Heart left ventricle (tissue), 16 donors: ENCODE measurements around the gene TBC1D4. TPM values are rescaled to one million over a fixed set of nuclear protein-coding genes. Genes with fewer than 3 reads are reported as not detected.

Experiments
- ATAC-seq, 4 donors: fragments of 200-7000 bp; cut with Tn5 transposase; one replicate each; pipeline ENCODE4 v1.9.1; 2020 to 2022; ENCODE audit warnings: moderate library complexity in 4 of 4, mild to moderate bottlenecking in 3 of 4, moderate number of reproducible peaks in 1 of 4
- DNase-seq, 5 donors: peaks; one replicate each; pipeline ENCODE4 v3.0.0-alpha.2; 2020
- H3K27ac ChIP-seq, 12 donors: fragments of 200-600 bp; sonication (generic) in 4 of 12; one replicate each; pipeline versions ENCODE4 v1.5.0 to v1.8.0; 2016 to 2022; ENCODE audit warnings: mild to moderate bottlenecking in 2 of 12
- H3K27me3 ChIP-seq, 9 donors: fragments of 200-600 bp; sonication (generic) in 2 of 9; one replicate each; pipeline versions ENCODE4 v1.5.1 to v1.8.0; 2016 to 2022; ENCODE audit warnings: mild to moderate bottlenecking in 3 of 9
- H3K36me3 ChIP-seq, 9 donors: fragments of 200-600 bp; sonication (generic) in 2 of 9; one replicate each; pipeline versions ENCODE4 v1.5.0 to v1.8.0; 2018 to 2022; ENCODE audit warnings: mild to moderate bottlenecking in 2 of 9
- H3K4me1 ChIP-seq, 12 donors: fragments of 200-600 bp; sonication (generic) in 4 of 12; one replicate each; pipeline versions ENCODE4 v1.5.0 to v1.8.0; 2016 to 2022; ENCODE audit warnings: mild to moderate bottlenecking in 3 of 12
- H3K4me3 ChIP-seq, 12 donors: fragments of 200-600 bp; sonication (generic) in 4 of 12; one replicate each; pipeline versions ENCODE4 v1.5.0 to v1.8.0; 2017 to 2022; ENCODE audit warnings: mild to moderate bottlenecking in 9 of 12, moderate library complexity in 4 of 12
- H3K9me3 ChIP-seq, 12 donors: fragments of 200-600 bp; sonication (generic) in 4 of 12; one replicate each; pipeline versions ENCODE4 v1.5.0 to v1.8.0; 2016 to 2022; ENCODE audit warnings: mild to moderate bottlenecking in 1 of 12
- POLR2A ChIP-seq, 2 donors: fragments of 450-650 bp; IDR thresholded peaks; one replicate each; pipeline ENCODE4 v1.6.1; 2017; ENCODE audit warnings: antibody characterized with exemption in 2 of 2, mild to moderate bottlenecking in 2 of 2, moderate library complexity in 2 of 2
- WGBS, 4 donors: extraction: QIAGEN DNeasy Blood & Tissue Kit in 2 of 4; methylation state at CpG; one replicate each; pipeline versions ENCODE4 v1.1.5 to v1.1.7; 2013 to 2018; 5-methylcytosine and 5-hydroxymethylcytosine counted together
- intact Hi-C, 10 donors: fragments of 100-400 bp; cut with DNase I; formaldehyde crosslinking; loops; one replicate each; pipeline versions ENCODE4 v1.11.1 to v1.14.2; 2022
- polyA plus RNA-seq, 2 donors: library from polyadenylated mRNA; stranded (reverse); fragments of 200-250 nt; gene quantifications; one replicate each; pipeline ENCODE4 v1.2.3, GENCODE V29; 2013
- total RNA-seq, 9 donors: library from RNA; depleted of rRNA in 2 of 9; stranded (reverse); fragments of >200 nt in 2 of 9; fragmentation: NEBNext Ultra II Directional in 3 of 9; extraction: Animal tissue kit (Norgen Biotek cat#: 25700) in 3 of 9; gene quantifications; one replicate each; pipeline versions ENCODE4 v1.1.0 to v1.2.4, GENCODE V29; 2016 to 2023
- TF ChIP-seq, protein P1 (sequence below), 12 donors: fragments of 200-600 bp; sonication (generic) in 4 of 12; IDR thresholded peaks; one replicate each; pipeline versions ENCODE4 v1.5.0 to v1.8.0; 2018 to 2022; ENCODE audit warnings: antibody characterized with exemption in 12 of 12, mild to moderate bottlenecking in 5 of 12
- donor health status: ischemic (EF 13 %, LVEDD 7.1; RV severe dilation, severe dysfunction).
- donor health status: healthy with polysubstance abuse.
- donor health status: DM: no; HTN: yes; CAD: no.
- donor health status: DM: no; HTN: no; CAD: no.
- donor health status: ischemic (EF 25% LVEDD 6.9; RV normal size, moderate dysfunction).
- donor health status: ischemic (EF 25% LVEDD 5.7; RV mildly dilated, moderate dysfunction).
- donor health status: healthy.
- donor health status: DM: yes; HTN: yes; CAD: no.
- donor health status: ischemic (EF 35%, LVEDD 5.7; RV mildly dilated, moderate dysfunction).
- donor health status: nonischemic (EF 11% LVEDD 7.7; RV severe dilation, severe dysfunction).
- donor health status: DM: yes; HTN: yes; CAD: no.
- donor health status: PGD.
- donor health status: ischemic (EF 29% LVEDD 5.4; RV normal size, mild dysfunction).
- donor health status: nonischemic (EF 23%, LVEDD 6.1; RV moderate dilation, normal function).

TBC1D4 gene
- total and polyA plus RNA-seq, 11 donors = 26.8 to 158 (median 81.6) TPM

- Histone ChIP-seq H3K9me3 (no peaks in the 10 kb centered on the region), H3K4me1 (peaks cover 0 to 69% (median 34%) of the 10 kb centered on the region in 12 donors), H3K27ac (no peak overlapping the region), H3K36me3 (no peaks in the 10 kb centered on the region), H3K4me3 (no peak overlapping the region), H3K27me3 (no peaks in the 10 kb centered on the region)
- ATAC-seq (no peak), DNase-seq (no peak)
- intact Hi-C loops = loop anchor here in 1 of 10 donors (5.0 kb wide), 1 partner anchor 50 kb away; no protein-coding TSS in a partner anchor
- TF ChIP-seq, protein P1, sequence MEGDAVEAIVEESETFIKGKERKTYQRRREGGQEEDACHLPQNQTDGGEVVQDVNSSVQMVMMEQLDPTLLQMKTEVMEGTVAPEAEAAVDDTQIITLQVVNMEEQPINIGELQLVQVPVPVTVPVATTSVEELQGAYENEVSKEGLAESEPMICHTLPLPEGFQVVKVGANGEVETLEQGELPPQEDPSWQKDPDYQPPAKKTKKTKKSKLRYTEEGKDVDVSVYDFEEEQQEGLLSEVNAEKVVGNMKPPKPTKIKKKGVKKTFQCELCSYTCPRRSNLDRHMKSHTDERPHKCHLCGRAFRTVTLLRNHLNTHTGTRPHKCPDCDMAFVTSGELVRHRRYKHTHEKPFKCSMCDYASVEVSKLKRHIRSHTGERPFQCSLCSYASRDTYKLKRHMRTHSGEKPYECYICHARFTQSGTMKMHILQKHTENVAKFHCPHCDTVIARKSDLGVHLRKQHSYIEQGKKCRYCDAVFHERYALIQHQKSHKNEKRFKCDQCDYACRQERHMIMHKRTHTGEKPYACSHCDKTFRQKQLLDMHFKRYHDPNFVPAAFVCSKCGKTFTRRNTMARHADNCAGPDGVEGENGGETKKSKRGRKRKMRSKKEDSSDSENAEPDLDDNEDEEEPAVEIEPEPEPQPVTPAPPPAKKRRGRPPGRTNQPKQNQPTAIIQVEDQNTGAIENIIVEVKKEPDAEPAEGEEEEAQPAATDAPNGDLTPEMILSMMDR (IDR thresholded peaks at IDR 0.05) = no peak
- no peak for TF ChIP-seq POLR2A (IDR thresholded peaks at IDR 0.05)
- WGBS, 4 donors = 93 to 100% (median 98%) methylated on average over 1 of the region's 1 CpG
These were observed 59.9 kb downstream of the TBC1D4 start for GRCh38 chr13:75422028-75422427.

DNA sequence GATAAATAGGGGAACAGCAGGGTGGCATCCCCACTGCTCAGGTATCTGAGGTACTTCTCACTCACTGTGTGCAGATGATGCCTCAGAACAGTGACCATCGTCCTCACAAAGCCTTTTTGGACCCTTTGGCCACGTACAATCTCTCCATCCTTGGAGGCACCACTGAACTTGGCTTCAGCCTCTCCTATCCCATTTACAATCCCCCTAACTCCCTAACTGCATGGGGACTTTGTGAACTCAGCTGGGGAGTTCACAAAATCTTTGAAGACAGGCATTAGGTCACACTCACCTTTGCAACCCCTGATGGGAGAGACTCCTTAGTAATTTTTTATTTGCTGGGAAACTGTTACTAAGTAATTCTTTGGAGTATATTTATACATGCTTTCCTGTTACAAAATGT, 60.8 kb downstream of the TBC1D4 start:
- no peak for DNase-seq
- TF ChIP-seq, protein P1 (IDR thresholded peaks at IDR 0.05) = no peak
- no peak for TF ChIP-seq POLR2A (IDR thresholded peaks at IDR 0.05)
- H3K4me3 ChIP-seq = peak overlapping the region in 1 of 12 donors; percentile 6
- H3K36me3 ChIP-seq = no peaks in the 10 kb centered on the region
- 53 to 74% (median 62%) methylated on average over 2 of the region's 2 CpGs for WGBS, 4 donors
- peak overlapping the region in 3 of 12 donors; percentile 10 to 74 (median 70) for H3K27ac ChIP-seq
- no peaks in the 10 kb centered on the region for H3K27me3 ChIP-seq
- intact Hi-C loops = loop anchor here in 1 of 10 donors (5.0 kb wide), 1 partner anchor 49 kb away; no protein-coding TSS in a partner anchor
- H3K4me1 ChIP-seq = peaks cover 0 to 78% (median 43%) of the 10 kb centered on the region in 12 donors
- ATAC-seq = no peak
- H3K9me3 ChIP-seq = no peaks in the 10 kb centered on the region

DNA sequence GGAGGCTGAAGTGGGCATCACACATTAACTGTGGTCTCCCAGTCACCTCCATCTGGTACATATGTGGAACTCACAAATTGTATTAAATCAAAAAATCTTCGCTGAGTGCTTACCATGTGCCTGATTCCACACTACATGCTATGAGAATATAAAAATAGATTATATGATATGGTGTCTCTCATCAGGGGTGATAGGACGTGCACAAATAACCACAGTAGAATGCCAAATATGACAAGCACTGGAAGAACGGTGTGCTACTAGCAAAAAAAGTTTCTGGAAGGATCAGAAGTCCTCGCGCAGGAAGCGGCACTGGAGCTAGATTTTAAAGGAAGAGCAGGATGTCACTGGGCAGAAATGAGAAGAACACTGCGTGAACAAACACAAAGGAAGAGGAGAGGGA, 62.3 kb downstream of the TBC1D4 start:
- H3K36me3 ChIP-seq = no peaks in the 10 kb centered on the region
- peaks cover 0 to 88% (median 50%) of the 10 kb centered on the region in 12 donors for H3K4me1 ChIP-seq
- 50 to 55% (median 51%) methylated on average over 7 of the region's 7 CpGs for WGBS, 4 donors
- intact Hi-C loops = loop anchor here in 1 of 10 donors (5.0 kb wide), 1 partner anchor 47 kb away; no protein-coding TSS in a partner anchor
- H3K27ac ChIP-seq = peak overlapping the region; percentile 3 to 87 (median 56)
- DNase-seq = no peak
- peak overlapping the region in 8 of 12 donors; percentile 0 to 40 (median 16) for H3K4me3 ChIP-seq
- TF ChIP-seq POLR2A (IDR thresholded peaks at IDR 0.05) = no peak
- TF ChIP-seq, protein P1 (IDR thresholded peaks at IDR 0.05) = no peak
- no peaks in the 10 kb centered on the region for H3K9me3 ChIP-seq
- ATAC-seq = peak; percentile 40 to 65 (median 52)
- H3K27me3 ChIP-seq = no peaks in the 10 kb centered on the region

GRCh38 chr13:75418997-75419396, 63.0 kb downstream of the TBC1D4 start:
- H3K4me1 ChIP-seq = peaks cover 0 to 88% (median 50%) of the 10 kb centered on the region in 12 donors
- no peaks in the 10 kb centered on the region for H3K9me3 ChIP-seq
- H3K27me3 ChIP-seq = no peaks in the 10 kb centered on the region
- 37 to 46% (median 39%) methylated on average over 2 of the region's 2 CpGs for WGBS, 4 donors
- ATAC-seq (no peak), DNase-seq (no peak)
- H3K36me3 ChIP-seq = no peaks in the 10 kb centered on the region
- H3K4me3 ChIP-seq = no peak overlapping the region
- TF ChIP-seq, protein P1 (IDR thresholded peaks at IDR 0.05) = no peak
- TF ChIP-seq POLR2A (IDR thresholded peaks at IDR 0.05) = no peak
- H3K27ac ChIP-seq = peak overlapping the region; percentile 3 to 87 (median 54)
- intact Hi-C loops = no loop called here
